WTC11 (cell line): ENCODE measurements around the gene PGBD5. TPM values are rescaled to one million over a fixed set of nuclear protein-coding genes. Genes with fewer than 3 reads are reported as not detected.

Experiments used
- ATAC-seq: fragments of 200-7000 bp; cut with Tn5 transposase; 2 replicates; pipeline ENCODE4 v1.10.0; 2021; ENCODE audit warnings: mild to moderate bottlenecking, moderate library complexity
- CTCF ChIA-PET: fragments of 300-600 bp; sonication (Branson Sonifier 250); formaldehyde crosslinking; loops from one replicate; lab custom pipeline; 2021; ENCODE audit warnings: antibody characterized with exemption; lab: Charles Lee
- POLR2A ChIA-PET: fragments of 350-600 bp; sonication (Branson Sonifier 250); formaldehyde crosslinking; loops from one replicate; lab custom pipeline; 2021; ENCODE audit warnings: antibody characterized with exemption; lab: Charles Lee
- DNase-seq: peaks from one replicate; pipeline ENCODE4 v3.0.0; 2021; ENCODE audit warnings: low spot score
- H3K27ac Mint-ChIP-seq: 2 replicates; pipeline ENCODE4 v1.8.0; 2021; ENCODE audit warnings: mixed read lengths
- H3K27me3 Mint-ChIP-seq: 2 replicates; pipeline ENCODE4 v1.8.0; 2021; ENCODE audit warnings: low read depth, mild to moderate bottlenecking, moderate library complexity, mixed read lengths
- H3K36me3 Mint-ChIP-seq: 2 replicates; pipeline ENCODE4 v1.8.0; 2021; ENCODE audit warnings: mixed read lengths
- H3K4me1 Mint-ChIP-seq: 2 replicates; pipeline ENCODE4 v1.8.0; 2022; ENCODE audit warnings: mixed read lengths
- H3K4me3 Mint-ChIP-seq: 2 replicates; pipeline ENCODE4 v1.8.0; 2021; ENCODE audit warnings: mild to moderate bottlenecking, moderate library complexity, mixed read lengths
- H3K9me3 Mint-ChIP-seq: 2 replicates; pipeline ENCODE4 v1.8.0; 2021; ENCODE audit warnings: mixed read lengths
- ARID4B ChIP-seq: sonication (generic); formaldehyde crosslinking; IDR thresholded peaks from 2 replicates; pipeline ENCODE4 v1.8.0; 2023; ENCODE audit warnings: missing genetic modification reagents, mild to moderate bottlenecking, borderline replicate concordance
- E2F4 ChIP-seq: sonication (generic); formaldehyde crosslinking; IDR thresholded peaks from 2 replicates; pipeline ENCODE4 v1.8.1; 2022; ENCODE audit warnings: low read depth, mild to moderate bottlenecking, moderate library complexity, missing genetic modification reagents, borderline replicate concordance
- ESRRA ChIP-seq: sonication (generic); formaldehyde crosslinking; IDR thresholded peaks from 2 replicates; pipeline ENCODE4 v1.8.1; 2022; ENCODE audit warnings: mild to moderate bottlenecking, missing genetic modification reagents, borderline replicate concordance
- ETV6 ChIP-seq: sonication (generic); formaldehyde crosslinking; IDR thresholded peaks from 2 replicates; pipeline ENCODE4 v1.8.1; 2022; ENCODE audit warnings: mild to moderate bottlenecking, missing genetic modification reagents
- FOXJ3 ChIP-seq: sonication (generic); formaldehyde crosslinking; IDR thresholded peaks from 2 replicates; pipeline ENCODE4 v1.9.0; 2021; ENCODE audit warnings: missing genetic modification reagents, mild to moderate bottlenecking, borderline replicate concordance
- FOXP4 ChIP-seq: sonication (generic); formaldehyde crosslinking; IDR thresholded peaks from 2 replicates; pipeline ENCODE4 v1.8.0; 2022; ENCODE audit warnings: mild to moderate bottlenecking, missing genetic modification reagents
- GTF2I ChIP-seq: fragments of 250-450 bp; sonication (Bioruptor Pico); conservative IDR thresholded peaks from 2 replicates; pipeline ENCODE4 v1.4.0; 2021; ENCODE audit warnings: mild to moderate bottlenecking
- KAT7 ChIP-seq: sonication (generic); formaldehyde crosslinking; IDR thresholded peaks from 2 replicates; pipeline ENCODE4 v1.8.1; 2023; ENCODE audit warnings: missing genetic modification reagents, mild to moderate bottlenecking, borderline replicate concordance
- MYBL2 ChIP-seq: sonication (generic); formaldehyde crosslinking; IDR thresholded peaks from 2 replicates; pipeline ENCODE4 v1.8.1; 2023; ENCODE audit warnings: mild to moderate bottlenecking, moderate library complexity, missing genetic modification reagents
- NR2C2 ChIP-seq: sonication (generic); formaldehyde crosslinking; IDR thresholded peaks from 2 replicates; pipeline ENCODE4 v1.8.0; 2022; ENCODE audit warnings: mild to moderate bottlenecking, missing genetic modification reagents
- NR3C1 ChIP-seq: sonication (generic); formaldehyde crosslinking; conservative IDR thresholded peaks from 2 replicates; pipeline ENCODE4 v1.8.1; 2023; ENCODE audit warnings: low read depth, mild to moderate bottlenecking, missing genetic modification reagents
- PRDM15 ChIP-seq: sonication (generic); formaldehyde crosslinking; IDR thresholded peaks from 2 replicates; pipeline ENCODE4 v1.8.0; 2022; ENCODE audit warnings: missing genetic modification reagents
- PREB ChIP-seq: sonication (generic); formaldehyde crosslinking; IDR thresholded peaks from 2 replicates; pipeline ENCODE4 v1.8.1; 2022; ENCODE audit warnings: mild to moderate bottlenecking, missing genetic modification reagents, moderate library complexity, borderline replicate concordance
- SMAD3 ChIP-seq: sonication (generic); formaldehyde crosslinking; IDR thresholded peaks from 2 replicates; pipeline ENCODE4 v1.8.0; 2022; ENCODE audit warnings: missing genetic modification reagents, mild to moderate bottlenecking, borderline replicate concordance
- STAT6 ChIP-seq: sonication (generic); formaldehyde crosslinking; conservative IDR thresholded peaks from 2 replicates; pipeline ENCODE4 v1.8.1; 2023; ENCODE audit warnings: mild to moderate bottlenecking, low read depth, missing genetic modification reagents, moderate library complexity
- TP53 ChIP-seq: sonication (generic); formaldehyde crosslinking; IDR thresholded peaks from 2 replicates; pipeline ENCODE4 v1.8.1; 2023; ENCODE audit warnings: mild to moderate bottlenecking, missing genetic modification reagents
- ZNF138 ChIP-seq: sonication (generic); formaldehyde crosslinking; conservative IDR thresholded peaks from 2 replicates; pipeline ENCODE4 v1.8.1; 2022; ENCODE audit warnings: mild to moderate bottlenecking, moderate library complexity, missing genetic modification reagents
- ZNF232 ChIP-seq: sonication (generic); formaldehyde crosslinking; IDR thresholded peaks from 2 replicates; pipeline ENCODE4 v1.8.0; 2022; ENCODE audit warnings: mild to moderate bottlenecking, missing genetic modification reagents
- total RNA-seq: library from RNA; stranded (reverse); gene quantifications from 3 replicates; pipeline ENCODE4 v1.2.3, GENCODE V29; 2021

The PGBD5 gene
- total RNA-seq, 1 experiment from 2014 or later = 23.8 TPM

GRCh38 chr1:230291731-230292620, 134.2 kb downstream of the PGBD5 start:
- CTCF ChIA-PET = interaction anchor here (0.8 to 2.7 kb wide), 2 partner anchors 12 to 15 kb away, joined by 4 to 9 read pairs; no protein-coding TSS in a partner anchor
- Mint-ChIP-seq H3K4me3 (peak overlapping the region; percentile 73), H3K36me3 (no peaks in the 10 kb centered on the region), H3K4me1 (peaks cover 34% of the 10 kb centered on the region), H3K27me3 (peaks cover 3% of the 10 kb centered on the region; the same call in 1 of the 2 replicates), H3K9me3 (no peaks in the 10 kb centered on the region), H3K27ac (no peak overlapping the region)
- TF ChIP-seq ZNF232 (CRISPR knock-in tag) = no peak
- TF ChIP-seq ESRRA (CRISPR knock-in tag) = peak; percentile 22; the same call in 1 of the 2 replicates
- no peak for TF ChIP-seq GTF2I
- TF ChIP-seq ZNF138 (CRISPR knock-in tag) = no peak
- no peak for TF ChIP-seq MYBL2
- TF ChIP-seq FOXP4 (CRISPR knock-in tag) = no peak
- POLR2A ChIA-PET = no interaction called here
- ATAC-seq = peak; percentile 22
- DNase-seq = no peak

- ATAC-seq = no peak
- DNase-seq = no peak
- Mint-ChIP-seq H3K9me3 (no peaks in the 10 kb centered on the region), H3K27ac (no peak overlapping the region), H3K36me3 (no peaks in the 10 kb centered on the region), H3K4me1 (peaks cover 33% of the 10 kb centered on the region), H3K4me3 (no peak overlapping the region), H3K27me3 (peaks cover 3% of the 10 kb centered on the region; the same call in 1 of the 2 replicates)
- POLR2A ChIA-PET = no interaction called here
- CTCF ChIA-PET = interaction anchor here (2.6 kb wide), 1 partner anchor 12 kb away, joined by 9 read pairs; no protein-coding TSS in a partner anchor
- TF ChIP-seq SMAD3 (CRISPR knock-in tag) (no peak), PRDM15 (CRISPR knock-in tag) (no peak), PREB (CRISPR knock-in tag) (no peak), NR3C1 (no peak), ETV6 (CRISPR knock-in tag) (no peak), TP53 (CRISPR knock-in tag) (no peak), E2F4 (CRISPR knock-in tag) (no peak), FOXJ3 (no peak), NR2C2 (CRISPR knock-in tag) (no peak), MYBL2 (no peak), STAT6 (CRISPR knock-in tag) (no peak), ARID4B (CRISPR knock-in tag) (no peak), KAT7 (no peak)
These were observed 136.8 kb downstream of the PGBD5 start for GRCh38 chr1:230289350-230289644.
